ENCODE results near the gene C3orf85.

The C3orf85 gene

DNA sequence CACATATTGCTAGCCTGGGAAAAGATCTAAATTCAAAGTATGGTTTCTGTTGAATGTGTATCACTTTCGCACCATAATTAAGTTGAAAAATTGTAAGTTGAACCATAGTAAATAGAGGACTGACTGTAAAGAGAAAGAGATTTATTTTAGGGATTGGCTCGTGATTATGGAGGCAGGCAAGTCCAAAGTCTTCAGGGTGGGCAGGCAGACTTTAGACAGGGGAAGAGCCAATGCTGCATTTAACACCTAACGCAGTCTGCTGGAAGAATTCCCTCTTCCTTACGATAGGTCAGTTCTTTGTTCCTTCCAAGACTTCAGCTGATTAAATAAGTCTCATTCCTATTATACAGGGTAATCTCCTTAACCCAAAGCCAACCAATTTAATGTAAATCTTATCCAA, 15.8 kb downstream of the C3orf85 start:
- DNase-seq (ENCODE audit: low read depth in 2 of 2): no peak

DNA sequence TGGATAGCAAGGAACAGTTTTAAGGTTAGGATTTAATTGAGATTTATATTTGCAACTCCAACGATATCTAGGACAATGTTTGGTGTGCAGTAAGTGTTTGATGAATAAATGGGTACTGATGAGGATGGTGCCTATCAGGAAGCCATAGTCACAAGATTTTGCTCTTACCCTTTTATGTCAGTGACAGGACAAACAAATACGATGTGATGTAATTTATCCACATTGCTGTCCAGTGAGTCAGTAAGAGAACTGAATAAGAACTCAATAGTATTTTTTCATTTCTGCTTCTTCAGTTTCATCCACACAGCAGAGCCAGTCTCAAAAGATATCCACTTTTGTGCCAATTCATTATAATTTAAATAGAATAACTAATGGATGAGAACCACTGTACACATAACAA, 18.5 kb downstream of the C3orf85 start:
- DNase-seq (ENCODE audit: low read depth in 2 of 2): no peak

DNA sequence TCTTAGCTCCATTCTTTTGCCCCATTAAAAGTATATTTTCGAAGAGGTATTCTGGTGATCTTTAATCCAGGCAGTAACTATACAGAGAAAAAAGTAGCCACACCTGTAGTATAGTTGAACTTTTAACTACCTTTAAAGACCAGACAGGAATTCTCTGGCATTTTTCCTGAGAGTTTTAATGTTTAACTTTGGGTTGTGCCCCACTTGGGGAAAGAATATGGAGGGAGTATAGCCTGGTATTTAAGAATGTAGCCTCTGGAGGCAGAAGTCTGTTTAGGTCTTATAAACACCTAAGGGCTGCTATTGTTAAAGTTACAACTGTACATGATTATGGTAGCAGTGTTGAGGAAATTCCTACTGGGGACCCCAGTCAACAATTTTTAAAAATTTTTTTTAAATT, 19.3 kb downstream of the C3orf85 start:
- DNase-seq (ENCODE audit: low read depth in 2 of 2): no peak

DNA sequence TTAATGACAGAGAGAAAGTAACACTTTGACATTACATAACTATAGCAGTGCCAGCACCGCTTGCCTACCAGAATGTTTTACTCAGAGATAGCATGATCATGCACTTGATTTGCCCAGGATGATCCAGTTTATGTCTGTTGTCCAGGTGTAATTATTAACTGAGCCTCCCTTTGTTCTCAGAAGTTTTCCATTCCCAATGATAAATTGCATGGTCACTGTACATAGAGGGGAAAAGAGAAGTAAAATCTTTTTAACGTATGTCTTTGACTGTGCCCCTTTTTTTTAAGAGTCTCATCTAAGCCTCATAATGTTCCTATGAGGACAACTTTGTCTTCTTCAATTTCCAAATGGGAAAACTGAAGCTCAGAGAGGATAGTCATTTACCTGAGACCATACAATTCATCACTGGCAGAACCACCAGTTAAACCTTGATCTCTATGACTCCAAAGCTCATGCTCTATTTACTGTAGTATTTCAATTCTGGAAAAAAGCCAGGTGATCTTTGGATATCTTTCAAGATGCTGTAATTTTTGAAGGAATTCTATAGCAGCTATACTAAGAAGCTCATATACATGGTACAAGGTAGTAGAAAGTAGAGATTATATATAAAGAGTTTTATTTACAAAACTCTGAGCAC, 25.1 kb downstream of the C3orf85 start:
- no peak for DNase-seq (ENCODE audit: low read depth in 2 of 2)

DNA sequence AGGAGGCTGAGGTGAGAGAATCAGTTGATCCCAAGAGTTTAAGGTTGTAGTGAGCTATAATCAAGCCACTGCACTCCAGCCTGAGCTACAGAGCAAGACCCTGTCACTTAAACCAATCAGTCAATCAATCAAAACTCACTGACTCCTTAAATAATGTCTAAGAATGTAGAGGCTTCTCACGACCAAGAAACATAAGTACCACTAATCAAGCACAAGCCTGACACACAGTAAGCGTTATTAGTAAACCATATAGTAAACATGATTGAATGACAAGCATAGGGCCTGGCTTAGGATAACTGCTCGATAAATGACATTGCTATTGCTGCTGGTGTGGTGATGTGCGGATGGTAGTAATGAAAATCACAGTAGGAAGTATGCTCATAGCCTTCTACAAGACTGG, 29.4 kb downstream of the C3orf85 start:
- DNase-seq (ENCODE audit: low read depth in 2 of 2): no peak

DNA sequence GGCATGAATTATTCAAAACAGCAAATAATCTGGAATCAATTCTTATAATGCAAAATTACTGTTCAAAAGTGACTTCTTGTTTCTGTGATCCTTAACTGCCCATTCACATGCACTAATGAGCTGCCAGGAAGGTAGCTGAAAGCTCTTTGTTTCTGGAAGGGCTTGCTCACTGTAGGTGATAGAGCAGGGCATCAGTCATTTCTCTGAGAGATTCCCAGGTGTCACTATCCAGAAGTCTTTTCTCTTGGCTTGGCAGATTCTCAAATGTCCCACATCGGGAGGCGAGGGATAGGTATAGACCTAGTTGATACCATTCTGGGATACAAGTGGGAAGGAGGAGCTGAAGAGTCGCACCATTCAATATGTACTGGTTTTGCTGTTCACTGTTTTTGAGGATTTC, 35.0 kb downstream of the C3orf85 start:
- no peak for DNase-seq (ENCODE audit: low read depth in 2 of 2)

DNA sequence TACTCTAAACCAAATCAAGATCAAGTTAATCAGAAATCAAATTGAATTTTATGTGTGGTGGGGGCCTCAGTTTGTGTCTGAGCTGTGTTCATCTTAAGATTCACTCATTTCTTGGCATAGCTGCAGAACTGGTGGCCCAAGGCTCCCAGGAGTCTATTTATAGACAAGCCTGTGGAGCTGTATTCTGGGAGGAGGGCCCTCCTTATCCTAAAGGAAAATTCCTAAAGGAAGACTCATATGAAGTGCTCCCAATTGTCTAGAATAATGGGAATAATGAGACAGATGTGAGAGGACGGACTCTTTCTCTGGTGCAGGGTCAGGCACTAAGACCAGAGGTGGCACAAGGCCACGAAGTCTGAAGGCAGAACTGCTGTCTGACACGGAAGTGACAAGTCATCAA, 38.9 kb downstream of the C3orf85 start:
- no peak for DNase-seq (ENCODE audit: low read depth in 2 of 2)

DNA sequence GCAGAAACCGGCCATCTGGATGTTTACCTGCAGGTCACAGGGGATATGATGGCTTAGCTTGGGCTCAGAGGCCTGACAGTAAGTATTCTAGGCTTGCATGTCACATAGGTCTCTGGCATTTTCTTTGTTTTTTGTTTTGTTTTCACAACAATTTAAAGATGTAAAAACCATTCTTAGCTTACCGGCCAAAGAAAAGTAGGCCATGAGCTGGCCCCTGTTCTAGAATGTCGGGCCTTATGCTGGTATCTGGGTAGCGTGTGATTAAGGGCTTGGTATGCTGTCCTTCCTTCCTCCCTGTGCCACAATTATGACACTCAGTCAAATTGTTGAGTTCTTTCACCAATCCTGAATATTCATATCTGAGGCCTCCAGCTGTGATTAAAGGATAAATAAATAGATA, 40.2 kb downstream of the C3orf85 start:
- DNase-seq (ENCODE audit: low read depth in 2 of 2): no peak

DNA sequence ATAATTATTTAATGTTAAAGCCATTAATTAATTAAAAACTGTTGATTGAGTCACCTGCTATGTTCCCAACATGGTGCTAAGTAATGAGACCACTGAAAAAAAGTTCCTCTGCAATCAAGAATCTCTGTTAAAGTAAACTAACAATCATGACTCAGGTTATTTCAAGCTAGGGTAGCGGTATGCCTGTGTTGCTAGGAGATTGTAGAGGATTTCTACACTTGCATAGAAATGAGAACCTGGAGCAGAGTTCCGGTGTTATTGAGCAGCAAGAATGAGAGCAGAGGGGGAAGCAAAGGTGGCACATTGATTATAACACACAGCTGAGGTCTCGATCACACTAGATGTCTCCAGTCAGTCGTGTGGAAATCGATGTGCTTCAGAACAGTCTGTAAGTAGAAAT, 41.4 kb downstream of the C3orf85 start:
- DNase-seq (ENCODE audit: low read depth in 2 of 2): no peak

DNA sequence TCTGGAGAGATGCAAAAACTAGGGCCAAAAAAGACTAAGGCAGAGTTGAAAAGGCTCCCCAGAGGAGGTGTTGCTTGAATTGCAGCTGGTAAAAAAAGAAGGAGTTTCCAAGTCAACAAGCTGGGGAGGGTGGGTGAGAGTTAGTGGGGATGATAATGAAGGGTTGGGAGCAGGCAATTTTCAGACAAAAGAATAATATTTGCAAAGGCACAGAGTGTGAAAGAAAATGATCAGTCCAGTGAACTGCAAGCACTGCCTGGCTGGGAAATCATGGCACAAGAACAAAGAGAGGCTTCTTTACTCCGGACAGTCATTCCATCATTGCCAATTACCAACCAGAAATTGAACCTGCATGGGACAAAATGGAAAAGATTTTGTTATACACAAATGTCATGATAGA, 42.2 kb downstream of the C3orf85 start:
- no peak for DNase-seq (ENCODE audit: low read depth in 2 of 2)

DNA sequence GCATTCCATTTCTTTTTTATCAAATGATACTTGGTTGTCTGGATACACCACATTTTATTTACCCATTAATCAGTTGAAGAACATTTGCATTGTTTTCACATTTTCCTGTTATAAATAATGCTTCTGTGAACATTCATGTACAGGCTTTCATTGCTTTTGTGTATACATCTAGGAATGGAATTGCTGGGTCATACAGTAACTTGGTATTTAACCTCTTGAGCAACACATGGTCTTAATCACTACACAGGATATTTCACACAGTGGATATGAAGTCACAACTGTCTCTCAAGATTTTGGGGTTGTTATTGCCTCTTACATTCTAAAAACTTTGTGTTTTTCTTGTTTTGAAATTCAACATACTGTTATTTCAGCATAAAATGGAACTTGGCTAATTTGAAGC, 48.2 kb downstream of the C3orf85 start:
- no peak for DNase-seq (ENCODE audit: low read depth in 2 of 2)

DNA sequence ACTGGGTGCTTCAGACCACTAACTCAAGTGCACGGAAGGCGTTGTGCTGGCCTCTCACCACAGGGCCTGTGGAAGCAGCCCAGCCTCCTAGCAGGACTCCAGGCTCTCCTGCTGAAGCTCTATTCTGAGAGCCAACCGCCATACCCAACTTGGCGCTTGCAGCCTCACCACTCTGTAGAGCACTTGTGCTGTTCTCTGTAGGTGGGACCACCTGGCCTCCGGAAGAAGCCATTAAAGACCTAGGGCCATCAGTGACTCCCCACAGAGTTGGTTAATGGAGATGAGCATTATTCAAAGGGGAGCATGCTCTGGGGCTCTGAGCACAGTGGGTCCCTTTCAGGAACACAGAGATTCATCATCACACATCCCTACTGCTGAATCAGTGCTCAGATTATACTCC, 50.9 kb downstream of the C3orf85 start:
- DNase-seq (ENCODE audit: low read depth in 2 of 2): no peak

DNA sequence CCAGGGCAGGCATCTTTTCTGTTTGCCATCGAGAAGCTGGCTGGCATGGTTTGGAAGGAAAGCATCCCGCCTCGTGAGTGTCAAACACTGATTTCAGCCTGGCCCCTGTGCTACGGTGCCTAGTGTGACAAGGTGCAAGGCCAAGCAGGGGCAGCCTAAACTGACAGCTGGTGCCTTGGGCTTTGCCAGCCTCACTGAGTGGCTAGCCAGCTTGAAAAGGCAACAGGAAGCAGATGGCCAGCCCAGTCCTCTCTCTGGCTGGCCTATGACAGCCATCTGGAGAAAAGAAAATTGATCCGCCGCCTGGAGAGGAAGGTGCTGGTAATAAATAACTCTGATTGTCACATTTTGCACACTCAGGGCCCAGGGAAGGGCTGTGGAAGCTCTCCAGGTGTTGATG, 52.2 kb downstream of the C3orf85 start:
- no peak for DNase-seq (ENCODE audit: low read depth in 2 of 2)

DNA sequence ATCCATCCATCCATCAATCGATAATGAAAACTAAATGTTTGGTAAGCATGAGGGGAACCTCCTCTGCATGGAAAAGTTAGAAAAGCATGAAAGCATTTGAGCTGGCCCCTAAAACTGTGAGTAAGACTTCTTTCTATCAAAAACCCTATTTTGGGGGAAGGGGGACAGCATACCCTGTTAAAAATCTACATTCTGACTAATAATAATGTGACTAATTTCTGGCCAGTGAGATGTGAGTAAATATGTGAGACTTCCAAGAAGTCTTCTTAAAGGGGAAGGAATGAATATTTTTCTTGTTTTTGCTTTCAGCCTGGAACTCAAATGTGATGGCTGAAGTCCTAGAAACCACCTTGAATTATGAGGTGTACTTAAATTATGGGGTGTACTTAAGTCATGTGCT, 54.9 kb downstream of the C3orf85 start:
- no peak for DNase-seq (ENCODE audit: low read depth in 2 of 2)

DNA sequence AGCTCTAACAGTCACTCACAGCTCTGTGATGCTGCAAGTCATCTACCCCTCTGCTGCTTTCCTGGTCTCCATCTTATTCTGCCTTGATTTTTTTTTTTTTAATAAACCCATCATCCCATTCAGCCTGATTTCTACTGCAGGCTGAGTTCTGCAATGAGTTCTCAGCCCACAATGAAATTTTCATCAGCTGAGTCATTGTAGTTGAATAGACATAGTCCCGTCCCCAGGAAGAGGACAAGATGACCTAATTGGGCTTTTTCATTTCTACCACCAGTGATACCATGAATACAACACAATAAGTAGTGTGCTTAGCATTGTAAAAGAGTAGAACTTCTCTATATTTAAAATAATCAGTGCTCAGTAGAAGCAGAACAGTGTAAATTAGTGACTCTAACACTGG, 59.3 kb downstream of the C3orf85 start:
- no peak for DNase-seq (ENCODE audit: low read depth in 2 of 2)
